Retina (tissue), 1 donor: ENCODE measurements around the gene GPR152.
"Not testable (repeated sequence)": the region's sequence is repeated elsewhere in the genome, so short reads cannot be mapped to it uniquely, and the experiment has no call there.

ENCODE experiments used
- DNase-seq: peaks from one replicate; pipeline ENCODE4 v3.0.0-alpha.2; 2016

The GPR152 gene

GRCh38 chr11:67489203-67489884 lies 36.8 kb upstream of the GPR152 start:
- no peak for DNase-seq

- DNase-seq = no peak
Observed at GRCh38 chr11:67486481-67487195, 34.1 kb upstream of the GPR152 start.

DNA sequence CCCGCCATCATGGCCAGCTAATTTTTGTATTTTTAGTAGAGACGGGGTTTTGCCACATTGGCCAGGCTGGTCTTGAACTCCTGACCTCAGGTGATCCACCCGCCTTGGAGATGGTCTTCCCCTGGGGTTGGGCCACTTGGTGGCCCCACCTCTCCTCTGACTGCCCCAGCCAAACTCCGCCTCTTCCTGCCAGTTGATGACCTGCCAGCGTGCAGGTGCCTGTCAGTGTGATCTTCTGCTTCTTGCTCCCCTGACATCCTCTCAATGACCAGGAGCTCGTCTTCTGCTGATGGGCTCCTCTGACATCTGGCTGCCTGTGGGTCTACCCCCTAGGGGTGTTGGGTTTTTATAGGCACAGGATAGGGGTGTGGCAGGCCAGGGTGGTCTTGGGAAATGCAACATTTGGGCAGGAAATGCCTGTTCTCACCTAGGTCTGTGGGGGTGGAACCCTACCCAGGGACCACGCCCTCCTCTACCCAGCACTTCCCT lies 33.4 kb upstream of the GPR152 start:
- DNase-seq = not testable (repeated sequence)

GRCh38 chr11:67484847-67485311 lies 32.4 kb upstream of the GPR152 start:
- DNase-seq = no peak

DNA sequence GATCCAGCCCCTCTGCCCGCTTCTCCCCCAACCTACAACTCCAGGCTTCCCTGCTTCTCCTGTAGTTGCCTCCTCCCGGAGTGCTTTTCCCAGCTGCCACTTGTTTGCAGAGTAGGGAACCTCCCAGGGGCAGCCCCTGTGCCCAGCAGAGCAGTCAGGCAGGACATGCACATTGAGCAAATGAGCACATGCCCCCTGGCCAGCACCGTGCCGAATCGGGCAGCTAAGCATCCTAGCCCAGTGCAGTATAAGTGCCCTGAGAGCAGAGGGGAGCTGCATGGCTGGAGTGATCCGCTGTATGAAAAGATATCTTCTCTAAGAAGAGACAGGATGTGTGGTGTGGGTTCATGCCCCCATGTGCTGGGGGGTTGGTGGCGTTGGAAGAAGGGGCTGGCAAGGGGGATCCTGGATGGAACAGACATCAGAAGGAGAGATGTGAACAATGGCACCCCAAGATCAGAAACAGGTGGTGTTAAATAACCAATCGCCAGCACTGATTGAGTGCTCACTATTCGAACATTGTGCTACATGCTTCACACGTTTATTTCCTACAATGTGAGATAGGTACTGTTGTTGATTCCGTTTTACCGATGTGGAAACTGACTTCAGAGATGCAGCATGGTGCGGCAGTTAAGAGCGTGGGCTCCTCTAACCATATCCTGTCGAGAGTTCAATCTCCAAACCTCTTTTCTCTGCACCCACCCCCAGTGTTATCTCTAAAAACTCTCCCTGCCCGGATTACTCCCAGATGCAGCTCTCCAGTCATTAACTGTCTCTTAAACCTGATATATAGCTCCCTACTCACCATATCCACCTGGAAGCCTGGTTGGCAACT lies 31.5 kb upstream of the GPR152 start:
- DNase-seq = no peak

DNA sequence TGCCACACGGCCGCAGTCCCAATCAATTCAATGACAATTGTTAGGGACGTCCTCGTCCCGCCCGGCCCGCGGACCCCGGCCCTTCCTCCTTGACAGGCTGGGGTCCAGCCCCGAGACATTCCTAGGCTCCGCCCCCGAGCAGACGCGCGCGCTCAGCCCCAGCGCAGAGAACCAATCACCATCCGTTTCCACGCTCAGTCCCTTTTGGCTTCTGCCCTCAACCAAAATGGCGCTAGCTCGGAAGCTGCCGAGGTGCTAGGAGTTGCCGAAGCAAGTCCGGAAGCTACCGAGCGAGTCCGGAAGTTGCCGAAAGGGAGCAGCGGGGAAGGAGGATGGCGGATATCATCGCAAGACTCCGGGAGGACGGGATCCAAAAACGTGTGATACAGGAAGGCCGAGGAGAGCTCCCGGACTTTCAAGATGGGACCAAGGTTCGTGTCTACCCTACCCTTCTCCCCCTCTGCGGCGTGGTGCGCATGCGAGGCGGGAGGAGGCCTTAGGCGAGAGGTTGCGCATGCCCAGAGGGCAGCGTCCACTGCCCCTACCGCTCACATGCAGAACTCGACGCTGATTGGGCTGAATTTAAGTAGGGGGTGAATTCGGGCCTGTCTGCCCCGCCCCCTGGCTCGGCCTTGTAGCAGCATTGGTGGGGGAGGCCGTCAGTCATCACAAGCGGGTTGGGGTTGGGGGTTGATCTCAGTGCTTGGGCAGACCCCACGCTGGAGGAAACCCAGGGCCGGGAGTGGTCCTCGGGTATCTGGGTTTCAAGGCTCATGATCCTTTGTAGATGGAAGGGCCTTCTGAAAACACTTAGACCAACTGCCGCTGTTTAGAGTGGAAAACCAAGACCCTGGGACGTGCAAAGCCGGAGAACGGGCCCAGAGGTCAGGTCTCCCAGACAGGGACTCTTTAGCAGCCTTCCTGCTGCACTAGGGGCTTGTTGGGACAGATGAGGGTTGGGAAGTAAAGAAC lies 30.6 kb upstream of the GPR152 start, which contains the start of gene AIP:
TSS of gene AIP (plus strand) at position 200 of the 972 bp plus-strand sequence. CDS start at position 333, 133 bp downstream.
- DNase-seq = peak; percentile 99

DNA sequence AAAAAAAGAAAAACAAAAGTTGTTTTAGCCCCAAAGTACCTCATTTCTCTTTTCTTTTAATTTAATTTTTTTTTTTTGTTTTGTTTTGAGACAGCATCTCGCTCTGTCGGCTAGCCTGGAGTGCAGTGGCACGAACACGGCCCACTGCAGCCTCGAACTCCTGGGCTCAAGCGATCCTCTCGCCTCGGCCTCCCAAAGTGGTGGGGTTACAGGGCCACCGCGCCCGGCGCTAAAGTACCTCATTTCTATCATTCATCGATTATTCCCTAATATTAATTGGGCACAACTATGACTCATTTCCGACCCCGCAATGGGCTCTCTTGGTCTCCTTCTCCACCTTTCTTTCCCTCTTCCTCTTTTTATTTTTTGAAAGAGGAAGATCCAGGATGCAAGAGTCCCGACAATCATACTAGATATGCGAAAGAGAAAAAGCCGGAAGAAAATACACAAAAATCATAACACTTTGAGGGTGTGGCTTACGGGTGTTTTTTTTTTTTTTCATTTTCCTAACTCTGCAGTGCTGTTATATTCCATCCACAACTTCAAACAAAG lies 29.8 kb upstream of the GPR152 start:
- DNase-seq = peak; percentile 18

DNA sequence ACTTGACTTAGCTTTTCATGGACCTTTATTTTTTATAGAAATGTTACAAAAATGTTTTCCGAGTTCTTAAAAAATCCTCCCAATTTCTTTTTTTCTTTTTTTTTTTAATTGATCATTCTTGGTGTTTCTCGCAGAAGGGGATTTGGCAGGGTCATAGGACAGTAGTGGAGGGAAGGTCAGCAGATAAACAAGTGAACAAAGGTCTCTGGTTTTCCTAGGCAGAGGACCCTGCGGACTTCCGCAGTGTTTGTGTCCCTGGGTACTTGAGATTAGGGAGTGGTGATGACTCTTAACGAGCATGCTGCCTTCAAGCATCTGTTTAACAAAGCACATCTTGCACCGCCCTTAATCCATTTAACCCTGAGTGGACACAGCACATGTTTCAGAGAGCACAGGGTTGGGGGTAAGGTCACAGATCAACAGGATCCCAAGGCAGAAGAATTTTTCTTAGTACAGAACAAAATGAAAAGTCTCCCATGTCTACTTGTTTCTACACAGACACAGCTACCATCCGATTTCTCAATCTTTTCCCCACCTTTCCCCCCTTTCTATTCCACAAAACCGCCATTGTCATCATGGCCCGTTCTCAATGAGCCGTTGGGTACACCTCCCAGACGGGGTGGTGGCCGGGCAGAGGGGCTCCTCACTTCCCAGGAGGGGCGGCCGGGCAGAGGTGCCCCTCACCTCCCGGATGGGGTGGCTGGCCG lies 25.0 kb upstream of the GPR152 start:
- not testable (repeated sequence) for DNase-seq

GRCh38 chr11:67476692-67477091 lies 24.2 kb upstream of the GPR152 start:
- not testable (repeated sequence) for DNase-seq

GRCh38 chr11:67472882-67473281 lies 20.4 kb upstream of the GPR152 start:
- no peak for DNase-seq

- no peak for DNase-seq
Observed at GRCh38 chr11:67470337-67471002, 17.9 kb upstream of the GPR152 start.

DNA sequence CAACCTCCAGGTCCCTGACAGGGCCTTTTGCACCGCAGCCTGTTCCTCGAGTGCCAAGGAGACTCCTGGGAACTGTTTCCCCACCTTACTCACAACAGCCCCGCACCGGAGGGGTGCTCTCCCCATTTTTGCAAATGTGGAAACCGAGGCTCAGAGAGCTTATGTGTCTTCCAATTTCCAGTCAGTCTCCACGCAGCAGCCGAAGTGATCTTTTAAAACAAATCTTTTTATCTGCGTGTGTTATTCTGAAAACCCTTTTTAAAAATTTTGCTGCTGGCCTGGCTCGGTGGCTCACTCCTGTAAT lies 16.9 kb upstream of the GPR152 start:
- DNase-seq = no peak

- peak; percentile 88 for DNase-seq
Observed at GRCh38 chr11:67468759-67469507, 16.4 kb upstream of the GPR152 start, which contains the start of gene TMEM134. Gene TMEM134 (minus strand): TSS chr11:67469251. CDS start chr11:67469192, 59 bp downstream.

GRCh38 chr11:67468456-67468758 lies 15.9 kb upstream of the GPR152 start:
- DNase-seq = no peak

DNA sequence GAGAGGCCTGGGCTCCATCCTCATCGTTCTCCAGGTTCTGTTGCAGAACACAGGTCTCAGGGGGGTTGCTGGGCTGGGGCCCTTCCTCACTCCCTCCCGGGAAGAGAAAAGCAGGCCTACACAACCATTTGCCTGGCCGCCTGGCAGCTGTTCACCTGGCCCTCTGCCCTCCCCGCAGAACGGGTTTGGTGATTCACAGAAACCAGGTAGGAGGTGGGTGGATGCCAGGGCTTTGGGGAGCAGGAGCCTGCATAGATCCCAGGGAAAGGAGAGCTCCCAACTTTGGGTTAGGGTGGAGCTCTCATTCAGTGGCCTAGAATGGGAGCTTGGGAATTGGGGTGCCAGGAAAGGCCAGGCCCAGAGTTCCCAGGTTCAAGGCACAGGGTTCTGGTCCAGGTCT lies 15.5 kb upstream of the GPR152 start:
- DNase-seq = no peak

GRCh38 chr11:67466962-67467771 lies 14.6 kb upstream of the GPR152 start:
- no peak for DNase-seq

DNA sequence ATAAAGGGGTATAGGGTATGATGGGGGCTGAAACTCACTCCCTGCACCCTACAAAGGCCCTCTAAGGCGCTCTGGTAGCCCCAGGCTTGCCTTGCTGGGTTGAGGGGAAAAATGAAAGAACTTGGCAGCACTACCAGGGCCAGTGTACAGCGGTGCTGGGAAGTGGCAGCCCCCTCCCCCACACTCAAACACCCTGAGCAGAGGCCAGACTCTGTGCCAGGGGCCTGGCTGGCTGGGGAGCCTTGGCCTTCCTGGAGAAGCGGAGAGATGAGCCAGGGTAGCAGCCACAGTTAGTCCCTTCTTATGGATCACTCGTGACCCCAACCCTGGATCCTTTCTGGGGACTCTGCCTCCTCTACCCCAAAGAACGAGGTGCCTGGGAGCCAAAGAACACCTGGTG lies 13.8 kb upstream of the GPR152 start:
- DNase-seq = no peak

DNA sequence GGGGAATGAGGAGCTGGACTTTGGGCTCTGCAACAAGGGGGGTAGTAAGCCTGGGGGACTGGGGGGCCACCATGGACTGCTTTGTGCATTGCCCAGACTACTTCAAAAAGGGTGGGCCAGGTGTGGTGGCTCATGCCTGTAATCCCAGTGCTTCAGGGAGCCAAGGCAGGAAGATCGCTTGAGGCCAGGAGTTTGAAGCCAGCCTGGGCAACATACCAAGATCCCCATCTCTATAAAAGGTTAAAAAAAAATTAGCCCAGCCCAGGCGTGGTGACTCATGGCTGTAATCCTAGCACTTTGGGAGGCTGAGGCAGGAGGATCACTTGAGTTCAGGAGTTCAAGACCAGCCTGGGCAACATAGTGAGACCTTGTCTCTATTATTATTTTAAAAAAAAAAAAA lies 13.0 kb upstream of the GPR152 start:
- DNase-seq = not testable (repeated sequence)

GRCh38 chr11:67465189-67465510 lies 12.6 kb upstream of the GPR152 start:
- DNase-seq = no peak
